ENCODE data around the gene SRPX. TPM values are rescaled to one million over a fixed set of nuclear protein-coding genes. Genes with fewer than 3 reads are reported as not detected.

SRPX gene
- total and polyA plus RNA-seq, 2 of the 4 experiments (the other 2 are of a cell fraction) = 35.5 to 81.5 TPM

GRCh38 chrX:38151441-38151840 is 69.2 kb downstream of the SRPX start:
- ATAC-seq (ENCODE audit: low read depth) (no peak), DNase-seq (peak; percentile 34)
- no peaks in the 10 kb centered on the region for H3K9me1 ChIP-seq (ENCODE audit: insufficient read depth, low read length)
- no peak overlapping the region for H4K8ac ChIP-seq (ENCODE audit: low read depth in 2 of 2, low read length in 2 of 2)
- H2AK5ac ChIP-seq (ENCODE audit: low read depth, low read length) = no peak overlapping the region
- no peak overlapping the region for H3K4me3 ChIP-seq (ENCODE audit: insufficient read depth, low read depth, low read length)
- intact Hi-C loops (cut with micrococcal nuclease) = no loop called here
- no peak overlapping the region for H3K18ac ChIP-seq (ENCODE audit: low read depth, low read length)
- H3K23ac ChIP-seq (ENCODE audit: low read depth, low read length) = no peak overlapping the region
- no peaks in the 10 kb centered on the region for H4K20me1 ChIP-seq (ENCODE audit: insufficient read depth, low read length)
- H3K9me3 ChIP-seq (ENCODE audit: control insufficient read depth, insufficient read depth, low read length) = no peaks in the 10 kb centered on the region
- peaks cover 4% of the 10 kb centered on the region; the same call in 1 of the 2 replicates for H3K27me3 ChIP-seq (ENCODE audit: control insufficient read depth, insufficient read depth, low read length)
- H3K9ac ChIP-seq (ENCODE audit: low read depth, low read length) = no peak overlapping the region
- no peak overlapping the region for H3K27ac ChIP-seq (ENCODE audit: insufficient read depth, low read length)
- H3K14ac ChIP-seq (replicated peaks; ENCODE audit: low read depth, low read length) = no peak overlapping the region
- H3K4ac ChIP-seq (ENCODE audit: low read depth, low read length) = no peak overlapping the region
- H3K4me2 ChIP-seq (ENCODE audit: low read depth, low read length) = no peak overlapping the region
- no peaks in the 10 kb centered on the region for H3K4me1 ChIP-seq (ENCODE audit: control insufficient read depth, insufficient read depth, low read length)
- ChIA-PET POLR2A (ENCODE audit: unreplicated experiment) (no interaction called here), CTCF (interaction anchor here (1.7 kb wide), 1 partner anchor 16 kb away, joined by 8 read pairs; no protein-coding TSS in a partner anchor)
- dilution Hi-C loops (cut with HindIII; ENCODE audit: low sequenced_read_pairs, unreplicated experiment) = no loop called here
- H2AK9ac ChIP-seq (replicated peaks; ENCODE audit: low read depth, low read length, poor library complexity) = no peak overlapping the region
- in situ Hi-C loops (cut with MboI; ENCODE audit: low sequenced_read_pairs) = no loop called here
- no peak overlapping the region for H2BK120ac ChIP-seq (ENCODE audit: low read depth, low read length)
- no TSS peak for BruUV-seq (replicated peaks)
- TF ChIP-seq FOS (IDR thresholded peaks at IDR 0.05; ENCODE audit: low read depth, low read length) (no peak), POLR2A (IDR thresholded peaks at IDR 0.05; ENCODE audit: low read depth, low read length) (no peak), NFE2L2 (IDR thresholded peaks at IDR 0.05; ENCODE audit: low read depth, low read length) (no peak), MXI1 (IDR thresholded peaks at IDR 0.05; ENCODE audit: borderline replicate concordance, low read depth, low read length) (no peak)
- TF ChIP-seq, protein P1, sequence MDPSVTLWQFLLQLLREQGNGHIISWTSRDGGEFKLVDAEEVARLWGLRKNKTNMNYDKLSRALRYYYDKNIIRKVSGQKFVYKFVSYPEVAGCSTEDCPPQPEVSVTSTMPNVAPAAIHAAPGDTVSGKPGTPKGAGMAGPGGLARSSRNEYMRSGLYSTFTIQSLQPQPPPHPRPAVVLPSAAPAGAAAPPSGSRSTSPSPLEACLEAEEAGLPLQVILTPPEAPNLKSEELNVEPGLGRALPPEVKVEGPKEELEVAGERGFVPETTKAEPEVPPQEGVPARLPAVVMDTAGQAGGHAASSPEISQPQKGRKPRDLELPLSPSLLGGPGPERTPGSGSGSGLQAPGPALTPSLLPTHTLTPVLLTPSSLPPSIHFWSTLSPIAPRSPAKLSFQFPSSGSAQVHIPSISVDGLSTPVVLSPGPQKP (IDR thresholded peaks at IDR 0.05; ENCODE audit: borderline replicate concordance, low read depth, low read length) = no peak
- no peak overlapping the region for H2BK15ac ChIP-seq (ENCODE audit: low read depth, low read length)
- H3K79me1 ChIP-seq (ENCODE audit: low read depth in 1 of 2, low read length in 2 of 2) = no peaks in the 10 kb centered on the region
- no CpG with 5 or more reads among the region's 5 CpGs for WGBS, 2 experiments (ENCODE audit: extremely low coverage in 2 of 2, insufficient read length in 1 of 2)
- H4K5ac ChIP-seq (ENCODE audit: low read depth, low read length) = no peak overlapping the region
- H3K36me3 ChIP-seq (ENCODE audit: control insufficient read depth, insufficient read depth, low read length) = peaks cover 5% of the 10 kb centered on the region
- H2BK5ac ChIP-seq (ENCODE audit: low read depth, low read length, poor library complexity, severe bottlenecking) = no peak overlapping the region
- H2AFZ ChIP-seq (replicated peaks; ENCODE audit: low read length, poor library complexity) = peak overlapping the region; percentile 26
- H3K56ac ChIP-seq (ENCODE audit: extremely low read depth, insufficient read depth, low read length) = no peak overlapping the region
- no peak overlapping the region for H2BK20ac ChIP-seq (ENCODE audit: low read depth, low read length)
- no peak overlapping the region for H4K91ac ChIP-seq (ENCODE audit: insufficient read depth, low read depth, low read length)

Data from IMR-90 (cell line).